GM19239 (cell line): ENCODE results near the gene PRKAR1A.
"Not testable (repeated sequence)": the region's sequence is repeated elsewhere in the genome, so short reads cannot be mapped to it uniquely, and the experiment has no call there.

Experiments
- DNase-seq: peaks from one replicate; pipeline ENCODE4 v3.0.0; 2011; ENCODE audit warnings: low spot score; ENCODE audit not compliant: insufficient read length
- FAIRE-seq: peaks from 2 replicates; lab custom pipeline; 2011; peaks lifted over from hg19 to GRCh38; lab: Jason Lieb, UNC

Gene PRKAR1A

GRCh38 chr17:68512247-68512959 lies at the start of gene PRKAR1A:
PRKAR1A (plus strand) TSS chr17:68512430; CDS start chr17:68515400, 2,970 bp downstream.
- DNase-seq (peak; percentile 95), FAIRE-seq (peak; percentile 90)

DNA sequence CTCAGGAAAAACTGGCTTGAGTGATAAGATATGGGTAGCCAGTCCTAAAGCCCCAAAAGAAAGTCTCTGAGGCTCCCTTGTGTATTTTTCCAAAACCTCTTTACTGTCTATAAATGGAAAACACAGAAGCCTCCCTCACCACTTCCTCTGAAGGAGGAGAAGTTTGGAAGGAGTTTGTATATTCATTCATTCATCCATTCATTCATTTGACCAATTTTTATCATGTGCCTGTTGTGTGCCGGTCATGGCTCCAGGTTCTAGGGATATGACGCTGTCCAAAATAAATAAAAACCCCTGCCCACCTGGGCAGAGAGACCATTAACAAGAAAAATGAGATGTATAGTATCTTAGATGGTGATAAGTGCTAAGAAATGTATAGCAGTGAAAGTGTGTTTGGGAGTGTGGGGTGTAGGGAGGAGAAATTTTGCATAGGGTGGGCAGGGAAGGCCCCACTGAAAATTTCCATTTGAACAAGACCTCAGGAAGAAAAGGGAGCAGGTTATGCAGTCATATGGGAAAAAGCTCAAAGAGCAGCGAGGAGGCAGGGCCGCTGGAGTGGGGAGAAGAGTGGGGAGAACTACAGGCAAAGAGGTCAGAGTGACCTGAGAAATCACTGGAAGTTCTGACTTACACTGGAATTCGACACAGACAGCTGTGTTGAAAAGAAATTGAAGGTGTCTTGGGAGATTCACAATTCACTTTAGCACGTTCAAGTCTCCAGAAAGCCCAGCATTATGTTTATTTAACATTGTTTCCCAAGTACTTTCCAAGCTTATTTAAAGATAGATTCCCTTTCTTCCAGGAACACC lies 48.8 kb upstream of the PRKAR1A start:
- no peak for FAIRE-seq
- DNase-seq, result no peak

DNA sequence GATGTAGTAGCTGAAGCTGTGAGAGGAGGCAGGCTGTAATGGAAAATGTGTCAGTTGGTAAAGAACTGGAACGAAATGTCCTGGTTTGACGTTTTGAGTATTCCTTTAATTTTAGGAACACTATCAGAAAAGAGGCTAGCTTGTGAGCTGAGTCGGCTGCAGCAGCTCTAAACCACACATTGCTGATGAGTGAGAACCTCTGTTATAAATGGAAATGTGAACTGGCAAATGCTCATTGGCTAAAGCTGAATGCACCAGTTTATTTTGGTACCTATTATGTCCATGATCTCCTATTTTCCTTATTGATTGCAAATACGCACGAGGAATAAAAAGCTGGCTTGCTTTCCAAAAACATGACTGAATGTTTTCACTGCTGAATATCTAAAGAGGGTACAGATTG lies 43.9 kb upstream of the PRKAR1A start:
- DNase-seq, result no peak
- no peak for FAIRE-seq

DNA sequence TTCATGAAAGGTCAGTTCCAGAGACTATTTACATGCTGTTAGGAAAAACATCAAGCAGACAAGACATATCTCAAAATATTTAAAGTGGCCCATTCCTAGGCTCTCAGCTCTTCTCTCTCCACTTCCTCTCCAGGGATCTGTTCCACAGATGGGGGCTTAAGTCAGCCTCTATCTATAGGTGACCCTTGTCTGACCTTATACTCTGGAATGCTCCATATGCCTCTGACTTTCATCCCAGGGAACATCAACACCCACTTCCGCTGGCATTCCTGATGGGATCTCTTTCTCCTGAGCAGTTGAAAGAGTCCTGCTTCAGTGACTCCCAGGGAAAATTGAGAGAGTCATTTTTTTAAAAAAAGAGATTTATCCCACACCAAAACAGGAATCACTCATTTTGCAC lies 43.4 kb upstream of the PRKAR1A start:
- FAIRE-seq, result no peak

DNA sequence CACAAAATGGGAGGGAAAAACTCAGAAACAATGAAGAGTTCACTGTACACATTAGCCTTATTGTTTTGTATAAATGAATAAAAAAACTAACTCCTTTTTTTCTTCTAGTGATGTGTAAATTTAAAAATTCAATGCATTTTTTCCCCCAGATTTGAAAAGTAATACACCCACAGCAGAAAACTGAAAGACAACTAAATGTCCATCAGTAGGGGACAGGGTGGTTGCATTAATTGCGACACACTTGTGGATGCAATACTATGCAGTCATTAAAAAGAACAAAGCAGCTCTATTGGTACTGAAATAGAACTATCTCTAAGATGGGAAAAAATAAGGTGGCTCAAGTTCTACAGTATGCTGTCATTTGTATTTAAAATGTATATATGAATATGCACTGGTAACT lies 41.3 kb upstream of the PRKAR1A start:
- DNase-seq, result no peak
- FAIRE-seq, result no peak

More for the DNA sequence above, 43.4 kb upstream of the PRKAR1A start:
- no peak for DNase-seq

GRCh38 chr17:68480885-68481284 lies 31.3 kb upstream of the PRKAR1A start:
- DNase-seq (no peak), FAIRE-seq (no peak)

DNA sequence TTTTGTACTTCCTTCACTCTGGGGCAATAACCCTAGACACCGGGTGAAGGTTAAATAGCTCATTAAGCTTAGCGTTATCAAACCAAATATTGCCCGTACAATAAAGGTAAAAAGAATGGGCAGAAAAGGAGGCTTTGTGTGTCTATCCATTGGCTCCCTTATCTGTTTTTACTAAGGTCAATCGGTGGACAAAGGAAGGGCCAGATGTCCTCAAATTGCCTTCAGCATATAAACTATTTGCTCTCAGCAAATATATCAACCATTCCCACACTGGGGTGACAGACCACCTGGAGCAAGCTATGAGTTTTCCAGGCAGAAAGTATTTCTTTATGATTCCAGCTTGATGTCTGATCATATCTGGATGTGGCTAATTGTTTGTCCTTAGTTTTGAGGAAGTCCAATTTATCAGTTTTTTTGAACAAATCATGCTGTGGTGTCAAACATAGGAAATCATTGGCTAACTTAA lies 29.6 kb upstream of the PRKAR1A start:
- no peak for FAIRE-seq
- DNase-seq, result no peak

GRCh38 chr17:68484458-68484857 lies 27.8 kb upstream of the PRKAR1A start:
- FAIRE-seq (no peak), DNase-seq (no peak)

DNA sequence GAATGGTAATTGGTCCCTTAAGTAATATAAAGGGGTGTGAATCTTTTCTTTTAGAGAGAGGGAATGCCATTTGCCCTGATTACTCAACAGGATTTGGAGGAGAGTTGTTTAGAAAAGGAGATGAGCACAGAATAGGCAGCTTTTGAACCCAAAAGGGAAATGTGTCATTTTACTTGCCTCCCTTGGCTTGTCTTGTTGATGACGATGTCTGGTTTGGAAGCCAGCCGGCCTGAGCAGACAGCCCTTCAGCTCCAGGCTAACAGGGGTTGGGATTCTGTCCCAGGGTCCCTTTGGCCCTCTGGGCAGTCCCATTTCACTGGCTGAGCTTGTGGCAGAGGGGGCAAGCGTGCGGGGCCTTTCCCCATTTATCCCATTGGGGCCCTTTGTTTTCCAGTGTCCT lies 22.3 kb upstream of the PRKAR1A start:
- DNase-seq, result no peak
- FAIRE-seq, result no peak

DNA sequence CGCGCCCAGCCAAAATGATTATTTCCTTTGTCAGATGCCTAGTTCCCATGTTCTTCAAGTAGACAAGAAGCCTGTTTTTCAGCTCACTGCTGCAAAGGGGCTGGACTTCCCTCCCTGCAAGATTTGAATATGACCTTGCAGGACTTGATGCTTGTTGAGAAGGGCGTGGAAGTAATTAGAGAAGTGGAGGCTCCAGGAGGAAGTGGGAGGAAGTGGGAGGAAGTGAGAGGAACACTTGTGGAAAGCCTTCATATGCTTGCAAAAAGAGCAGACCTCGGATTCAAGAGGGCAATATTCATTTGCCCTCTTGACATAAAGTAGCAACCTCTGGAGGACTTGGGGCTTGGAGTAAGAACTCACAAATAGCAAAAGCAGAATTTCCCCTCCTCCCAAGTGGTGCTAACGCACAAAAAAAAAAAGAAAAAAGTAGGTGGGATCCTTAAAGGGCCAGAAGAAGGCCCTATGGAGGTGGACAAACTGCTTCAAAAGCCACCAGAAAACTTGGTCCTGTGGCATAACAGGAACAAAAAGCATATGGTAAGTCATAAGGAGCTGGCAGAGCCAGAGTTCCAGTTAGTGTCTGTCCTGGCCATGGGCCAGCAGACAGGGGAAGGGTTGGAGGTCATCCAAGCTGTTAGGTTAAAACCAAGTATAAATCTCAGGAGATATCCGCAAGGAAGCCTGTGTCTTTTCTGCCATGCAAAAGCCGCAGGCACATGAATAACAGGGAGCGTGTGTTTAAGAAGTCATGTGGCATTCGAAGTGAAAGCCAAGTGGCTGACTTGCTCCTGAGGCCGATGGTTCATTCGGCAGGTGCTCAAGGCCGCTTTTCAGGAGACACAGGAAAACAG lies 20.6 kb upstream of the PRKAR1A start:
- FAIRE-seq (peak; percentile 82), DNase-seq (no peak)

- not testable (repeated sequence) for FAIRE-seq, DNase-seq
Observed at GRCh38 chr17:68492394-68493054, 19.7 kb upstream of the PRKAR1A start.

- FAIRE-seq, result no peak
Observed at GRCh38 chr17:68495081-68495480, 17.1 kb upstream of the PRKAR1A start.

DNA sequence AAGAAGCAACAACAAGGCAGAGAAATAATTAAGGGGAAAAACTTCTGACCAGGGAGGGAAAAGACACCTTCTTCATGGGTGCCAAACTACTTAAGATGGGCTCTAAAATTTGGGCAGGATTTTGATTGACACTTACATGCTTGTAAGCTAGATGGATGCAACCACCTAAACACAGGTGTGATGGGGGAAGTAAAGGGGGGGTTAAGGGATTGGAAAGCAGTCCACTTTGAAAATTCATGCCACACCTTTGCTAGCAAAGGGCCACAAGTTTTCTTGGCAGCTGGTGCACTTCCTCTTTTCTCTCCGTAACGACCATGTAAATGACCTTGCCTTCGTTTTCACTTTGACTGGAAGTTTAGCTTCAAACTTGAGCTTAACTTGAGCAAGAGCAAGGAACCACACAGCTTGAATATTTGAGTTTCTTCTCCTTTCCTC lies 14.3 kb upstream of the PRKAR1A start:
- peak; percentile 75 for DNase-seq

More at GRCh38 chr17:68495081-68495480, 17.1 kb upstream of the PRKAR1A start:
- no peak for DNase-seq

DNA sequence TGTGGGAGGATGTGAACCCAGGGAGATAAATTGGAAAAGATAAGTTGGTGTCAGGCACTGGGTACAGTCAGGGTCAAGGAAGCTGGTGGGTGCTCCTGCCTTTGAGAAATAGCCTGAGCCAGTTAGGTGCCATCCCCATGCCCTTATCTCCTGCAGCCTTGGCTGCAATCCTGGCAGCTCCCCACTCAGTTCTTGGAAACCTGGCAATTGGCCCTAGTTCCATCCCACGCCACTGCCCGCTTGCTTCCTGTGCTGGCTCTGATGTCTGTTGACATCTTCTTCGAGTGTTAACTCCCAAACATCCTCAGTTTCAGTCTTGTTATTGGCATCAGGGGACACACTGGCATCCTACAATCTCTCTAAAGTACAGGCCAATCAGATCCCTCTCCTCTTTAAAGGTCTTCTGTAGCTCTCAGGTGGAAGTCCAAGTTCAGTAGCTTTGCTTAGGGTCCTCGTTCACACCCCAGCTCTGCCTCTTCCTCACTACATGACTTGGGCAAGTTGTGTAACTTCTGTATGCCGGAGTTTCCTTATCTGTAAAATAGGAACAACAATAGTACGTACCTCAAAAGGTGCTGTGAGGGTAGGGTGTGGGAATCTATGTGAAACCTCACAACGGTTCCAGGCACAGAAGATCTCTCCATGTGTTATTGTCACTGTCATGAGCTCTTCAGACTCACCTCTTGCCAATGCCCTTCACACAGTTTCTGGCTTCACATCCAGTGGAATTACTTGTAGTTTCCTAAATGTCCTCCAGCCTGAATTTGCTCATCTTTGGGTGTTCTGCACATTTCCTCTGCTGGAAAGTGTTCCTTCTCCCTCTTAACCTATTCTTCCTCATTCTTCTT lies 13.5 kb upstream of the PRKAR1A start:
- DNase-seq (no peak), FAIRE-seq (no peak)

More for the DNA sequence above, 14.3 kb upstream of the PRKAR1A start:
- FAIRE-seq, result peak; percentile 99

DNA sequence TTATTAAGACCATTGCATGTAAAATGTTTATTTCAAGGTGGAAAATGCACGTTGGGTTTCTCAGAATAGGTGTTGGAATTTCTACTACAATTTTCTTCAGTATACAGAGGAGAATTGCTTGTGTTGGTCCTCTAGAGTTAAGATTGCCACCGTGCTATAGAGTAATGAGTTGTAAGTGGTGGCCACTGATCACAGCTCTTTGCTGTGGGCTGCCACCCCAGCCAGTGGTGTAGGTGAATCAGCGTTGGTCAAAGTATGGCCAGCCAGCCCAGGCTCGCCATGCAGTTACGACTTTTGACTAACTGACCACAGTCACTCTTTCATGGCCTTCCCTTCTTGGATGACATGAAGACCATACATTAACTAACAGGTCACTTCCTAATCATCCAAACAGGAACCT lies 12.6 kb upstream of the PRKAR1A start:
- FAIRE-seq, result no peak
- no peak for DNase-seq

GRCh38 chr17:68501074-68501473 lies 11.2 kb upstream of the PRKAR1A start:
- no peak for DNase-seq
- FAIRE-seq, result no peak

DNA sequence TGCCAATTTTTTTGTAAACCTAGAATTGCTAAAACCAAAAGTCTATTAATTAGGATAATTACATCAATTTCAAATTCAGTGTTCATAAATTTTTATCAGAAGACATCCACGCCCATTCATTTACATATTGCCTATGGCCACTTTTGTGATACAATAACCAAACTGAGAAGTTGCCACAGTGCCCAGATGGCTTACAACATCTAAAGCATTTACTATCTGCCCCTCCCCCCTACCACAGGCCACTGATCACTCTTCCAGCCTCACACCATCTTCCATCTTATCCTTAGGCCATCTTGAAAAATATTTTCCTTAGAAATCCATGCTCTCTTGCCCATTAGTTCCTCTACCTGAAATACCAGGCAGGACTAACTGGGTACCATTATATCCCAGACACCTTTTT lies 6.3 kb upstream of the PRKAR1A start:
- no peak for FAIRE-seq
- DNase-seq, result no peak

GRCh38 chr17:68507576-68507975 lies 4.7 kb upstream of the PRKAR1A start:
- DNase-seq, result no peak
- no peak for FAIRE-seq
